SH-SY5Y (cell line): Measurements from ENCODE around the gene WNK2.

Source experiments
- GATA2 ChIP-seq: IDR thresholded peaks from 2 replicates; pipeline ENCODE4 v1.6.1; 2011; ENCODE audit warnings: mild to moderate bottlenecking, low read depth, low read length
- GATA3 ChIP-seq: IDR thresholded peaks from 2 replicates; pipeline ENCODE4 v1.6.1; 2011; ENCODE audit warnings: low read depth, mild to moderate bottlenecking, low read length, moderate library complexity

DNA sequence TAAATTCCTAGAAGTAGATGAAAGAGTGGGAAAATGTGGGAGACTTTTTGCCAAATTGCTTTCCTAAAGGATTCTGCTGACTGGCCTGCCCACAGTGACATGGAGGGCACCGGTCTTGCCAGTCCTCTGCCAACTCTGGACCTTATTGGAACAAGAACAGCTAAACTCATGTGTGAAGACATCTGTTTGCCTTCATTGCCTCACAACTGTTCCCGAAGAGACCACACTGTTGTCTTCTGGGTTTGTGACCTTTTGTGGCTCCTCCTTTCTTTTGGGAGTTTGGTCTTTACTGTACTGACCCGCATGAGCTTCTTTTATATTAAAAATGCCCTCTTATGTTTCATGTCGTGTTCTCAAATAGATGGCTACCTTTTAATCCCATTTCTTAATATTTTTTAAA is 16.1 kb upstream of the WNK2 start:
- TF ChIP-seq GATA2 (no peak), GATA3 (no peak)
